Astrocyte of the spinal cord (primary cell): Measurements from ENCODE around the gene IGLL5.
"Not testable (repeated sequence)": the region's sequence is repeated elsewhere in the genome, so short reads cannot be mapped to it uniquely, and the experiment has no call there.

Experiments used
- DNase-seq: peaks from one replicate; pipeline ENCODE4 v3.0.0; 2011; ENCODE audit warnings: low read depth, low spot score
- H3K4me3 ChIP-seq: 2 replicates; pipeline ENCODE4 v1.5.1; 2011; ENCODE audit warnings: low read depth, mild to moderate bottlenecking, low read length, moderate library complexity
- in situ Hi-C: cut with HindIII; loops from 2 replicates; pipeline ENCODE4 v1.10.0; 2017; ENCODE audit warnings: low sequenced_read_pairs
- TF ChIP-seq, protein P1 (sequence below): IDR thresholded peaks from 2 replicates; pipeline ENCODE4 v1.5.1; 2012; ENCODE audit warnings: low read depth, mild to moderate bottlenecking, low read length, inconsistent platforms

Gene IGLL5

DNA sequence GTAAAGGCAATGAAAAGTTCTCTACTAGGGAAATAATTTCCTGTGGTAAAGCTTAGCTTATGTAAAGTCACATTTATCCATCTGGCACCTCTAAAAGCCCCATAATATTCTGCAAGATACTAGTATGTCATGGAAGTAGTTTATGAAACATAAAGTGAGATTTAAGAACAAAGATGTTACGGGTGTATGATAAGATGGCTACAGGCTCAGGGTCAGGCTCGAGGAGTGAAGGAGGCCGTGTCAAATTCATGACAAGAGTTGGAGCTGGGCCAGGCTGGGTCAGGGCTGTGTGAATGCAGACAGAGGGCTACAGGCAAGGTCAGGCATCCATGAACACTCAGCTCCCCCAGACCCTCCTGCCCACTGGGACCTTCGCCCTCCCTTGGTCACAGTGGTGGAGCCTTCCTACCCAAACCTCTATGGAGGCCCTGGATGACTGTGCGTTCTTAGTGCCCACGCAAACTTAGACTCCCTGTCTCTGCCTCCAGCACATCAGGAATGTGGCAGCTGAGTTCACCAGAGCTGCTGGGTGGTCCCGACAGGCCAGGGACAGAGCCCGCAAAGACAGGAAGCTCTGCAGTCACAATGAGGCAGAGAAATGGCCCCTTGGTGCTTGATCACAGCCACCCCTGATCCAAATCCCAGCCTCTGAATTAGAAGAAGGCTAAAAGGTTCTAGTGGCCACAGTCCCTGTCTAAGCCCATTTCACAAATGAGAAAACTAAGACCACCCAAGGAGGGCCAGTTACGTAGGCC lies 14.8 kb downstream of the IGLL5 start:
- TF ChIP-seq, protein P1, sequence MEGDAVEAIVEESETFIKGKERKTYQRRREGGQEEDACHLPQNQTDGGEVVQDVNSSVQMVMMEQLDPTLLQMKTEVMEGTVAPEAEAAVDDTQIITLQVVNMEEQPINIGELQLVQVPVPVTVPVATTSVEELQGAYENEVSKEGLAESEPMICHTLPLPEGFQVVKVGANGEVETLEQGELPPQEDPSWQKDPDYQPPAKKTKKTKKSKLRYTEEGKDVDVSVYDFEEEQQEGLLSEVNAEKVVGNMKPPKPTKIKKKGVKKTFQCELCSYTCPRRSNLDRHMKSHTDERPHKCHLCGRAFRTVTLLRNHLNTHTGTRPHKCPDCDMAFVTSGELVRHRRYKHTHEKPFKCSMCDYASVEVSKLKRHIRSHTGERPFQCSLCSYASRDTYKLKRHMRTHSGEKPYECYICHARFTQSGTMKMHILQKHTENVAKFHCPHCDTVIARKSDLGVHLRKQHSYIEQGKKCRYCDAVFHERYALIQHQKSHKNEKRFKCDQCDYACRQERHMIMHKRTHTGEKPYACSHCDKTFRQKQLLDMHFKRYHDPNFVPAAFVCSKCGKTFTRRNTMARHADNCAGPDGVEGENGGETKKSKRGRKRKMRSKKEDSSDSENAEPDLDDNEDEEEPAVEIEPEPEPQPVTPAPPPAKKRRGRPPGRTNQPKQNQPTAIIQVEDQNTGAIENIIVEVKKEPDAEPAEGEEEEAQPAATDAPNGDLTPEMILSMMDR, result no peak
- in situ Hi-C loops, result no loop called here
- no peak for DNase-seq
- no peak overlapping the region for H3K4me3 ChIP-seq

DNA sequence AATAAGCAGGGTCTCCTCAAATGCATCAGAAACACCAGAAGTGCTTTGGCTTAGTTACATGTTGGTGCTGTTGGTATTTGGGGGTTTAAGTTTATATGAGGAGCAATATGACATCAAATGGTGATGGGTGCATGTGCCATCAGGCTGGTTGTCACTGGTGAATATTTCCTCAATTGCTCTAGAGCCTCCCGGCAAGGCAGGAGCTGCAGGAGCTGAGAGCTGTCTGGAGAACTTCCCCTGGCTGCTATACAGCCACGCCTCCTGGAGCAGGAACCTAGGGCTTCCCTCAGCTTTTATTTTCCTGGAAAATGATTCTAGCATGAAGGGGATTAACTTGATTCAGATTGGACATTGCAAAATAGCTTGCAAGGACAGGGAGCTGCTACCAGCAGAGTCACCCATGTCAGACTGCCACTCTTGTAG lies 15.8 kb downstream of the IGLL5 start:
- no peak overlapping the region for H3K4me3 ChIP-seq
- in situ Hi-C loops, result no loop called here
- TF ChIP-seq, protein P1, result no peak
- no peak for DNase-seq

DNA sequence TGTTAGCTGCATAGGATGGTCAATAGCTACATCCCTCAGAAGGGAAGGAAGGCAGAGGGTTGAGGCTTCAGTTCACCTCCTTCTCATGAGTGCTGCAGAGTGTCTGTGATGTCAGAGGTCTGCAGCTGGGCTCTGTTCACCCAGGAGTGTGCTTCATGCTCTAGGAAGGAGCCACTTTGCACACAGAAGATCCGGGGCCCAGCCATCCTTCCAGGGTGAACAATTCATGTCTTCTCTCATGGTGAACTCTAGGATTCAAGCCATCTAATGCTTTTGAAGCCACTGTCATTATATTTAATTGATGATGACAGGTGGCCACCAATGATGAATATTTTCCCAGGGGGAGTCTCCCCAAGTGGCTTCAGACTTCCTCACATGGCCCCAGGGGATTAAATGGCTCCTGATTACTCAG lies 16.2 kb downstream of the IGLL5 start:
- DNase-seq, in situ Hi-C loops, H3K4me3 ChIP-seq: not testable (repeated sequence)

DNA sequence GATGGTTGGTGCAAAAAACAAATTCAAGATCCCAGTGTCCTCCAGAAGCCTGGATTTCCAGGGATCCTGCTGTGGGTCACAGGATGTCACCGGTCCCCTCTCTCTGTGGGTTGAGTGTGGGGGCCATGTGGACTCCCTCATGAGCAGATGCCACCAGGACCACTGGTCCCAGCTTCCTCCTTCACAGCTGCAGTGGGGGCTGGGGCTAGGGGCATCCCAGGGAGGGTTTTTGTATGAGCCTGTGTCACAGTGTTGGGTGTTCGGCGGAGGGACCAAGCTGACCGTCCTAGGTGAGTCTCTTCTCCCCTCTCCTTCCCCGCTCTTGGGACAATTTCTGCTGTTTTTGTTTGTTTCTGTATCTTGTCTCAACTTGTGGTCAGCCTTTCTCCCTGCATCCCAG lies 17.1 kb downstream of the IGLL5 start:
- H3K4me3 ChIP-seq, in situ Hi-C loops, DNase-seq: not testable (repeated sequence)

DNA sequence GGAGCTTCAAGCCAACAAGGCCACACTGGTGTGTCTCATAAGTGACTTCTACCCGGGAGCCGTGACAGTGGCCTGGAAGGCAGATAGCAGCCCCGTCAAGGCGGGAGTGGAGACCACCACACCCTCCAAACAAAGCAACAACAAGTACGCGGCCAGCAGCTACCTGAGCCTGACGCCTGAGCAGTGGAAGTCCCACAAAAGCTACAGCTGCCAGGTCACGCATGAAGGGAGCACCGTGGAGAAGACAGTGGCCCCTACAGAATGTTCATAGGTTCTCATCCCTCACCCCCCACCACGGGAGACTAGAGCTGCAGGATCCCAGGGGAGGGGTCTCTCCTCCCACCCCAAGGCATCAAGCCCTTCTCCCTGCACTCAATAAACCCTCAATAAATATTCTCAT lies 18.8 kb downstream of the IGLL5 start:
- in situ Hi-C loops, H3K4me3 ChIP-seq, DNase-seq: not testable (repeated sequence)

DNA sequence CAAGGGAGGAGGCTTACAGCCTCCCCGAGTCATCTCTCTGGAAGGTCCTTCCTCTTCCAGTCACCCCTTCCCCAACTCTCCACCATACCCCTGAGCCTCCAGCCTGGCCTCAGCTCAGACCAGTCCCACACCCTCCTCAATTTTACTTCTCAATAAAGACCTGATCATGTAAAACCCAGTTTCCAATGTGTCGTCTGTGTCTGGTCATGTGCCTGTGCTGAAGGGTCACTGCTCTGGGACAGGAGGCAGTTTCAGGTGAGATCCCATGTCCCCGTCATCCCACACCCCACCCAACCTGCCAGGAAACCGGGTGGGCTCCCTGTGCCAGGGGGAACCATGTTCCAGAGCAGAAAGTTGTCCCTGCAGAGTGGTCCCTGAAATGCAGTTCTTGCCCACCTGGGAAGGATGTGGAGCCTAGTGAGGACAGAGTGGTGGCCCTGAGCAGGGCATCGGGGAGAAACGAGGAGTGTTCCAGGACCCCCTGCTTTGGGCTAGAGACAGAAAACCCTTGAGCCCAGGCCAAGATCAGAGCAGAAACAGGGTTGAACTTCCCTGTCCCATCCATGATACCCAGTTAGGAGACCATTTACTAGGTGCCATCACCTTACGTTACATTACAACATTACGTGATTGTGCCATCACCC lies 19.4 kb downstream of the IGLL5 start:
- in situ Hi-C loops, result no loop called here

DNA sequence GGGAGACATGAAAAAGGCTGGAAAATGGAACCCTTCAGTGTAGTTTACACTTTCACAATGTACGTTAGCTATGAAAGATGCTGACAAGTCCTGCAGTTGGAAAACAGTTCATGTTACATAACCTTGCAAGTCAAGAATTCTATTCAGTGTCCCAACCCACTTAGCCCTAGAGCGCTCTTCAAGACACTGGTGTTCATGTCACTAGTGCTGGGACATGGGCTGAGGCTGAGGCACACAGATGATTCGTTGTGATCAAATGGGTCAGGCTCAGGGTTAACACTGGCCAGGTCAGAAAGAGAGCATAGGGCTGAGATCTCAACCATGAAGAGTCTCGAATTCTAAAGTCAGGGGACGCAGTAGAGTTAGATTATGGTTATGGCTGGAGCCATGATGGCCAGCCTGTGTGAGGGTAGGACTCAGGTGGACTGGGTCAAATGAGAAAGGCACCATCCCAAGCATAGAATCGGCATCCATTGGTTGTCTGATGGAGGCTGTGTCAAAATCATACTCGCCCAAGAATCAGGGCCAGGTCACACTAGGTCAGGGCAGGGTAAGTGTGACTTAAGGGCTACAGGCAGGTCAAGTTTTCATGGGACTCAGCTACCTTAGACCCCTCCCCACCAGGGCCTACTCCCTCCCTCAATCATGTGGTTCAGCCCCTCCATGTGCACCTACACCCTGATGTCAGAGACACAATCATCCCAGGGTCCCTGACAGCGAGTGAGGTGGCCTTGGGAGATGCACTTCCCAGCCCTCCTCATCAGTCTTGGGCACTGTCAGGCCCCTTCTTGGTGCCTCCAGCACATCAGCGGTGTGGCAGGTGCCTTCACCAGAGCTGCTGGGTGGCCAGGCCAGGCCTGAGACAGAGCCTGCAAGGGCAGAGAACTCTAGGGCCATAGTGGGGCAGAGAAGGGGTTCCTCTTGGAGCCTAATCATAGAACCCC lies 20.2 kb downstream of the IGLL5 start:
- TF ChIP-seq, protein P1, result no peak
- no peak overlapping the region for H3K4me3 ChIP-seq
- DNase-seq, result no peak
- in situ Hi-C loops, result no loop called here

More for the DNA sequence above, 19.4 kb downstream of the IGLL5 start:
- H3K4me3 ChIP-seq, result no peak overlapping the region
- TF ChIP-seq, protein P1, result no peak
- no peak for DNase-seq

DNA sequence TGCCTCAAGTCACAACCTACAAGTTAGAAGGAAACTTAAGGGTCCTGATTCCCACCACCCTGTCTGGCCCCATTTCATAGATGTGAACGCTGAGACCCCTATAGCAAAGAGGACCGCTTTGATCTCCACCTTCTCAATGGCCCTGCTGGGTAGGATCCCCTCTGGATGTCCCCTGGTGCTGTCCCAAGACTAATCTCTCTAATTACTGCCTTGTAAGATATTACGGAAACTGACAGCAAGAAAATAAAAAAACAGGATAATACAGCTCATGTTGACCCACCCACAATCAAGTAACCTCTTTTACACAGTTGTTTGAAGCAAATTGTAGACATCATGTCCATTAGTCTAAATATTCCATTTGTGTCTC lies 20.9 kb downstream of the IGLL5 start:
- in situ Hi-C loops, result no loop called here

More for the DNA sequence above, 20.9 kb downstream of the IGLL5 start:
- no peak overlapping the region for H3K4me3 ChIP-seq
- DNase-seq, result no peak
- TF ChIP-seq, protein P1, result no peak
